ENCODE measurements around the gene ARHGEF17. TPM values are rescaled to one million over a fixed set of nuclear protein-coding genes. Genes with fewer than 3 reads are reported as not detected.

The ARHGEF17 gene
- total and polyA plus RNA-seq, 2 experiments from 2014 or later, result 30.2 to 35.6 TPM

GRCh38 chr11:73410627-73411026 is 102.6 kb downstream of the ARHGEF17 start:
- Histone ChIP-seq H3K4me1 (ENCODE audit: insufficient read depth) (peaks cover 12% of the 10 kb centered on the region), H4K20me1 (ENCODE audit: insufficient read depth, poor library complexity, severe bottlenecking) (no peaks in the 10 kb centered on the region), H3K4me3 (no peak overlapping the region), H3K27ac (no peak overlapping the region), H3K36me3 (replicated peaks; ENCODE audit: insufficient read depth, low read depth) (no peaks in the 10 kb centered on the region), H3K9me2 (replicated peaks; ENCODE audit: insufficient read depth) (no peaks in the 10 kb centered on the region), H3K79me2 (no peaks in the 10 kb centered on the region), H3K9me3 (ENCODE audit: low read depth) (no peaks in the 10 kb centered on the region), H2AFZ (no peak overlapping the region), H3K27me3 (no peaks in the 10 kb centered on the region), H3K4me2 (no peak overlapping the region)
- TF ChIP-seq EZH2phosphoT487 (IDR thresholded peaks at IDR 0.05; ENCODE audit: low read depth, severe bottlenecking, unreplicated experiment) (no peak), EZH2 (IDR thresholded peaks at IDR 0.05; ENCODE audit: borderline replicate concordance) (no peak)
- DNase-seq (ENCODE audit: low spot score), result no peak
- 100% methylated on average over 1 of the region's 1 CpG for WGBS (ENCODE audit: low lambda C conversion rate, missing lambda C conversion rate)

GRCh38 chr11:73411031-73411430 is 103.0 kb downstream of the ARHGEF17 start:
- H3K79me2 ChIP-seq, result no peaks in the 10 kb centered on the region
- H4K20me1 ChIP-seq (ENCODE audit: insufficient read depth, poor library complexity, severe bottlenecking), result no peaks in the 10 kb centered on the region
- no peak overlapping the region for H2AFZ ChIP-seq
- no peaks in the 10 kb centered on the region for H3K9me3 ChIP-seq (ENCODE audit: low read depth)
- no peaks in the 10 kb centered on the region for H3K9me2 ChIP-seq (replicated peaks; ENCODE audit: insufficient read depth)
- peaks cover 14% of the 10 kb centered on the region for H3K4me1 ChIP-seq (ENCODE audit: insufficient read depth)
- no peak for DNase-seq (ENCODE audit: low spot score)
- WGBS (ENCODE audit: low lambda C conversion rate, missing lambda C conversion rate), result 88% methylated on average over 2 of the region's 2 CpGs
- H3K27me3 ChIP-seq, result no peaks in the 10 kb centered on the region
- TF ChIP-seq EZH2 (IDR thresholded peaks at IDR 0.05; ENCODE audit: borderline replicate concordance), result no peak
- no peak for TF ChIP-seq CTCF (IDR thresholded peaks at IDR 0.05; ENCODE audit: poor library complexity)
- no peak for TF ChIP-seq EZH2phosphoT487 (IDR thresholded peaks at IDR 0.05; ENCODE audit: low read depth, severe bottlenecking, unreplicated experiment)
- no peak overlapping the region for H3K4me2 ChIP-seq
- no peak overlapping the region for H3K27ac ChIP-seq
- no peaks in the 10 kb centered on the region for H3K36me3 ChIP-seq (replicated peaks; ENCODE audit: insufficient read depth, low read depth)
- no peak overlapping the region for H3K4me3 ChIP-seq

GRCh38 chr11:73412308-73412707 is 104.2 kb downstream of the ARHGEF17 start:
- Histone ChIP-seq H4K20me1 (ENCODE audit: insufficient read depth, poor library complexity, severe bottlenecking) (no peaks in the 10 kb centered on the region), H3K9me2 (replicated peaks; ENCODE audit: insufficient read depth) (no peaks in the 10 kb centered on the region), H3K79me2 (no peaks in the 10 kb centered on the region), H3K4me1 (ENCODE audit: insufficient read depth) (peaks cover 14% of the 10 kb centered on the region), H3K27me3 (no peaks in the 10 kb centered on the region), H2AFZ (no peak overlapping the region), H3K4me2 (no peak overlapping the region), H3K9me3 (ENCODE audit: low read depth) (no peaks in the 10 kb centered on the region), H3K36me3 (replicated peaks; ENCODE audit: insufficient read depth, low read depth) (no peaks in the 10 kb centered on the region), H3K4me3 (no peak overlapping the region), H3K27ac (no peak overlapping the region)
- no peak for DNase-seq (ENCODE audit: low spot score)
- 56% methylated on average over 3 of the region's 3 CpGs for WGBS (ENCODE audit: low lambda C conversion rate, missing lambda C conversion rate)
- TF ChIP-seq EZH2phosphoT487 (IDR thresholded peaks at IDR 0.05; ENCODE audit: low read depth, severe bottlenecking, unreplicated experiment) (no peak), EZH2 (IDR thresholded peaks at IDR 0.05; ENCODE audit: borderline replicate concordance) (no peak), CTCF (IDR thresholded peaks at IDR 0.05; ENCODE audit: poor library complexity) (no peak)

- Histone ChIP-seq H3K9me2 (replicated peaks; ENCODE audit: insufficient read depth) (no peaks in the 10 kb centered on the region), H3K27ac (no peak overlapping the region), H3K4me2 (no peak overlapping the region), H3K4me1 (ENCODE audit: insufficient read depth) (peaks cover 14% of the 10 kb centered on the region), H3K9me3 (ENCODE audit: low read depth) (no peaks in the 10 kb centered on the region), H3K36me3 (replicated peaks; ENCODE audit: insufficient read depth, low read depth) (no peaks in the 10 kb centered on the region), H3K79me2 (no peaks in the 10 kb centered on the region), H2AFZ (no peak overlapping the region), H3K27me3 (no peaks in the 10 kb centered on the region), H3K4me3 (no peak overlapping the region), H4K20me1 (ENCODE audit: insufficient read depth, poor library complexity, severe bottlenecking) (no peaks in the 10 kb centered on the region)
- TF ChIP-seq EZH2 (IDR thresholded peaks at IDR 0.05; ENCODE audit: borderline replicate concordance) (no peak), EZH2phosphoT487 (IDR thresholded peaks at IDR 0.05; ENCODE audit: low read depth, severe bottlenecking, unreplicated experiment) (no peak), CTCF (IDR thresholded peaks at IDR 0.05; ENCODE audit: poor library complexity) (no peak)
- no peak for DNase-seq (ENCODE audit: low spot score)
- WGBS (ENCODE audit: low lambda C conversion rate, missing lambda C conversion rate), result 77% methylated on average over 2 of the region's 2 CpGs
These were observed 105.2 kb downstream of the ARHGEF17 start for GRCh38 chr11:73413256-73413655.
